Measurements from ENCODE around the gene GIT1. TPM values are rescaled to one million over a fixed set of nuclear protein-coding genes. Genes with fewer than 3 reads are reported as not detected.
A peak's percentile ranks its signal among the peaks of the same experiment; 100 is the strongest.

The GIT1 gene
- total RNA-seq, 2 experiments from 2014 or later, result 35.5 to 37.5 TPM

- H3K27ac Mint-ChIP-seq, result peak overlapping the region; percentile 88
- intact Hi-C loops (cut with micrococcal nuclease), result loop anchor here (1.0 to 5.0 kb wide), 5 partner anchors 10 to 443 kb away; partner anchors contain the start of genes NUFIP2 and TP53I13
- no peaks in the 10 kb centered on the region for H3K9me3 Mint-ChIP-seq
- H3K36me3 Mint-ChIP-seq (ENCODE audit: low read depth), result peaks cover 2% of the 10 kb centered on the region
- peak; percentile 34 for DNase-seq
- H3K4me1 Mint-ChIP-seq (ENCODE audit: low read depth), result peaks cover 64% of the 10 kb centered on the region
- peak overlapping the region; percentile 83 for H3K4me3 Mint-ChIP-seq
- H3K27me3 Mint-ChIP-seq (ENCODE audit: low read depth), result no peaks in the 10 kb centered on the region
- CTCF ChIA-PET, result interaction anchor here (0.7 to 4.8 kb wide), 7 partner anchors 12 to 503 kb away, joined by 3 to 91 read pairs (median 14); partner anchors contain the start of gene TP53I13
These were observed 1.1 kb upstream of the GIT1 start for GRCh38 chr17:29590411-29591145.

DNA sequence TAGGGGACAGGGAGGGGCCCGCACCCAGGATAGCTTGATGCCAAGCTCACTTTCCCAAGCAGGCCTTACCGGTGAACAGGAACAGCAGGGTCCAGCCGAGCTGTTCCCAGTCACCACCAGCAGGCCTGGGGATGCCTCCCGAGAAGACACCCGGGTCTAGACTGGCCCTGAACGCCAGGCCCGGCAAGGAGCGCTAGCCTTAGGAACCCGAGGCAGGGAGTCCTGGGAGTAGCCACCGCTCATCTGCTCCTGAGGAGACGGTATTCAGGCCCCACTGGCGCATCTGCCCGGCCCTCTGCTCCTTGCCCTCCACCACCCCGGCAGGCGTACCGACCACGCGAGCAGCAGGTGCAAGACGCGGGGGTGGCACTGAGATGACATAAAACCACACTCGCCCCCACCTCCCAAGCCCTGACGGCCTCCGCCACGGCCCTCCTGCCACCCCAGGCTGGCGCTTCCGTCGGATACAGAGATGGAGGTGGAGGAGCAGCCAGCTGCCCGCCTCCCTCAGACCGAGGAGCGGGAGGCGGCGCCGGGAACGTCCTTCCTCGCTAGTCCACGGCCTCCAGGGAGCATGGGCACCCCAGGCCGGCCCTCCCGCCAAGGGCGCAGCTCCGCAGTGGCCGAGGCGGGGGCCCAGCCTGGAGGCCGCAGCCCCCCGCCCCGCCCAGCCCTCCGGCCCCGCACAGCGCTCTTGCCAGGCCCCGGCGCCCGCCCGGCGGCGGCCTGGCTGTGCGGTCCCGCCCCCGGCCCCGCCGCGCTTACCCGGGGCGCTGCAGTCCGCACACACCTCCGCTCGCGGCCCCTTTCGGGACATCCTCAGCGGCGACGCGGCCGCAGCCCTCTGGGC is 661 bp downstream of the GIT1 start:
- Mint-ChIP-seq H3K4me3 (peak overlapping the region; percentile 93), H3K4me1 (ENCODE audit: low read depth) (peaks cover 69% of the 10 kb centered on the region), H3K27ac (peak overlapping the region; percentile 88), H3K9me3 (no peaks in the 10 kb centered on the region), H3K36me3 (ENCODE audit: low read depth) (peaks cover 2% of the 10 kb centered on the region), H3K27me3 (ENCODE audit: low read depth) (no peaks in the 10 kb centered on the region)
- intact Hi-C loops (cut with micrococcal nuclease), result loop anchor here (1.0 kb wide), 2 partner anchors 29 to 198 kb away; partner anchors contain the start of gene TAOK1
- peak; percentile 62 for DNase-seq
- CTCF ChIA-PET, result interaction anchor here (0.9 to 3.3 kb wide), 6 partner anchors 9 to 219 kb away, joined by 3 to 16 read pairs (median 4); no protein-coding TSS in a partner anchor

GRCh38 chr17:29588017-29588561 is 1.4 kb downstream of the GIT1 start:
- H3K4me1 Mint-ChIP-seq (ENCODE audit: low read depth), result peaks cover 69% of the 10 kb centered on the region
- peaks cover 4% of the 10 kb centered on the region for H3K36me3 Mint-ChIP-seq (ENCODE audit: low read depth)
- intact Hi-C loops (cut with micrococcal nuclease), result no loop called here
- H3K4me3 Mint-ChIP-seq, result peak overlapping the region; percentile 93
- DNase-seq, result no peak
- no peaks in the 10 kb centered on the region for H3K27me3 Mint-ChIP-seq (ENCODE audit: low read depth)
- H3K9me3 Mint-ChIP-seq, result no peaks in the 10 kb centered on the region
- CTCF ChIA-PET, result interaction anchor here (0.6 to 3.3 kb wide), 8 partner anchors 8 to 301 kb away, joined by 3 to 16 read pairs (median 4); no protein-coding TSS in a partner anchor
- H3K27ac Mint-ChIP-seq, result peak overlapping the region; percentile 88

DNA sequence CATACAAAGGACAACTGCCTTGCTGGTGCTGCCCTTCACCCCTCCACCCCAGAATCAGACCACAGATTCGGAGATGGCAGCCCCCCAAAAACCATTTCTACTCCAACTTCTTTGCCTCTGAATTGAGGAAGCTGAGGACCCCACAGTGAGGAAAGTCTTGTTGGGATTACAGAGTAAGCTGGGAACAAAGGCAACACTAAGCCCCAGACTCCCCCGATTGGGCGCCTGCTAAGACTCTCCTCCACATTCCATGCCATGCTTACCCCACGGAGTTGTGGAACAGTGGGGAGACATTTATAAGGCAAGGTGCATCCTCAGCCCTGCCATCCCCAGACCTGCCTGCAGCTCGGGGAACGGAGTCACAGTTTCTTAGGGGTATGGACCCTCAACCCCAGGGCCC is 1.9 kb downstream of the GIT1 start:
- Mint-ChIP-seq H3K27ac (peak overlapping the region; percentile 53), H3K36me3 (ENCODE audit: low read depth) (peaks cover 5% of the 10 kb centered on the region), H3K4me3 (peak overlapping the region; percentile 93), H3K27me3 (ENCODE audit: low read depth) (no peaks in the 10 kb centered on the region), H3K4me1 (ENCODE audit: low read depth) (peaks cover 65% of the 10 kb centered on the region), H3K9me3 (no peaks in the 10 kb centered on the region)
- intact Hi-C loops (cut with micrococcal nuclease), result no loop called here
- DNase-seq, result no peak
- CTCF ChIA-PET, result interaction anchor here (0.5 to 3.3 kb wide), 7 partner anchors 14 to 413 kb away, joined by 3 to 16 read pairs (median 4); no protein-coding TSS in a partner anchor

DNA sequence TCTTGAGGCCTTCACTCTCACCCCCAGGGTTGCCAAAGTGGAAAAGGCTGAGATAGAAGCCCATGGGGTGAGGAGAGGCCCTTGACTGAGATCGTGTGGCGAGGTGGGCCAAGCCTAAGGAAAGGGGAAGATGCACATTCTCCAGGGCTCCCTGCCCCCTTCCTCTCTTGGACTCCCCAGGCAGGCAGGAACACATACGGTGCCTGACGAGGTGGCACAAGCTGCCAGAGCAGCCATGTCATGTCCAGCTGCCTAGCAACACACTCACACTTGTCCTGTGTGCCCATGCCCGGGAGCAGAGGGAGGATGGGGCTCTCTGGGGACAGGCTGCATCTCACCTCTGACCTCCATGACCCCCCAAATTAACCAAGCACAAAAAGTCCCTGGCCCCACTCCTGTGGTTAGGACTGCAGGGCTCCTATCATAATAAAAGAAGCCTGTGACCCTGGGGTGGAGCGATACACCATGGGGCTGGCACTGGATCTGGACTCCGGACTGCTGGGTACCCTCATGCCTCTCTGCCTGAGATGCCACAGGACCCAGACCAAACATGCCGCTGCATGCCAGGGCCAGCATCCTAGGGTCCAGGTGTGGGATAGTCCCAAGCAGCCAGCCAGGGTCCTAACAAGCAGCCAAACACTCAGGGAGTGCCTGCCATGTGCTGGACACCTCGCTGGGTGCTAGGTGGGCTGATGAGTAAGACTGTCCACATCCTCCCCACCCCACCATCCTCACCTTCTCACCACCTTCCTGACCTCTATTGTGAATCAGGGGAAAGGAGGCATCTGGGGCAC is 2.6 kb downstream of the GIT1 start:
- Mint-ChIP-seq H3K4me1 (ENCODE audit: low read depth) (peaks cover 58% of the 10 kb centered on the region), H3K36me3 (ENCODE audit: low read depth) (peaks cover 8% of the 10 kb centered on the region), H3K9me3 (no peaks in the 10 kb centered on the region), H3K4me3 (peak overlapping the region; percentile 93), H3K27ac (peak overlapping the region; percentile 77), H3K27me3 (ENCODE audit: low read depth) (no peaks in the 10 kb centered on the region)
- intact Hi-C loops (cut with micrococcal nuclease), result no loop called here
- CTCF ChIA-PET, result interaction anchor here (0.5 to 3.3 kb wide), 6 partner anchors 13 to 412 kb away, joined by 3 to 16 read pairs (median 6); no protein-coding TSS in a partner anchor
- no peak for DNase-seq

GRCh38 chr17:29585080-29585751 is 4.2 kb downstream of the GIT1 start:
- H3K36me3 Mint-ChIP-seq (ENCODE audit: low read depth), result peaks cover 15% of the 10 kb centered on the region
- H3K27ac Mint-ChIP-seq, result peak overlapping the region; percentile 77
- peaks cover 2% of the 10 kb centered on the region for H3K9me3 Mint-ChIP-seq
- CTCF ChIA-PET, result interaction anchor here (0.7 to 1.8 kb wide), 3 partner anchors 28 to 32 kb away, joined by 3 to 7 read pairs (median 5); no protein-coding TSS in a partner anchor
- peaks cover 54% of the 10 kb centered on the region for H3K4me1 Mint-ChIP-seq (ENCODE audit: low read depth)
- H3K27me3 Mint-ChIP-seq (ENCODE audit: low read depth), result no peaks in the 10 kb centered on the region
- DNase-seq, result peak; percentile 54
- H3K4me3 Mint-ChIP-seq, result peak overlapping the region; percentile 56
- intact Hi-C loops (cut with micrococcal nuclease), result no loop called here

DNA sequence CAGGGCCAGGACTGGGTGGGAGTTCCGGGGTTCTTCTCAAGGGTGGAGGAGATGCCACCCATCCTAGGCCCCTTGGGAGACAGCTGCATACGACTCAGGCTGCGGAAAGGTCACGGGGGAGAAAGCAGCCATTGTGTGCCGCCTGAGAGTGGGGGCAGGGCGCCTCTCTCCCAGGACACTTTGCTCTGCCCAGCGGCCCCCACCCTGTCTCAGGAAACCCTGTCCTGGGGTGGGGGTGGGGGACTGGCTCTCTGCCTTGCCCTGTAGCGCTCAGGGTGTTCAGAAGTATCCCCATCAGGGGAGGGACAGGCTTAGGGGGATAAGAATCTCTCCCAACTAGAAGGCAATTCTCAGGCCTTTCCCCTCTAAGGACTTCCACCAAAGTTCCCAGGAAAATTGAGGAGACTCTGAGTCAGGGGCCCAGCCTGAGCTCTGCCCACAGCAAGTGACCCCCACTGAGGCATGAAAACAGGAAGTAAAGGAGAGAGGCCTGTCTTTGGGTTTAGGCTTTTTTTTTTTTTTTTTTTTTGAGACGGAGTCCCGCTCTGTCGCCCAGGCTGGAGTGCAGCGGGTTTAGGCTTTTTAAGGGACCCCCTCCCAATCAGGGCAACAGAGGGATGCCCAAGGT is 4.9 kb downstream of the GIT1 start:
- intact Hi-C loops (cut with micrococcal nuclease), result no loop called here
- CTCF ChIA-PET, result interaction anchor here (1.2 to 1.5 kb wide), 3 partner anchors 9 to 33 kb away, joined by 4 to 9 read pairs (median 6); no protein-coding TSS in a partner anchor
- Mint-ChIP-seq H3K4me3 (no peak overlapping the region), H3K27ac (peak overlapping the region; percentile 77), H3K4me1 (ENCODE audit: low read depth) (peaks cover 54% of the 10 kb centered on the region), H3K27me3 (ENCODE audit: low read depth) (no peaks in the 10 kb centered on the region), H3K36me3 (ENCODE audit: low read depth) (peaks cover 20% of the 10 kb centered on the region), H3K9me3 (peaks cover 2% of the 10 kb centered on the region)
- DNase-seq, result no peak

- H3K27me3 Mint-ChIP-seq (ENCODE audit: low read depth), result no peaks in the 10 kb centered on the region
- CTCF ChIA-PET, result interaction anchor here (1.2 to 1.5 kb wide), 3 partner anchors 8 to 34 kb away, joined by 4 to 9 read pairs (median 6); no protein-coding TSS in a partner anchor
- peaks cover 20% of the 10 kb centered on the region for H3K36me3 Mint-ChIP-seq (ENCODE audit: low read depth)
- peaks cover 54% of the 10 kb centered on the region for H3K4me1 Mint-ChIP-seq (ENCODE audit: low read depth)
- H3K9me3 Mint-ChIP-seq, result peaks cover 2% of the 10 kb centered on the region
- intact Hi-C loops (cut with micrococcal nuclease), result no loop called here
- no peak overlapping the region for H3K4me3 Mint-ChIP-seq
- peak overlapping the region; percentile 43 for H3K27ac Mint-ChIP-seq
- no peak for DNase-seq
These were observed 5.9 kb downstream of the GIT1 start for GRCh38 chr17:29583324-29584248.

DNA sequence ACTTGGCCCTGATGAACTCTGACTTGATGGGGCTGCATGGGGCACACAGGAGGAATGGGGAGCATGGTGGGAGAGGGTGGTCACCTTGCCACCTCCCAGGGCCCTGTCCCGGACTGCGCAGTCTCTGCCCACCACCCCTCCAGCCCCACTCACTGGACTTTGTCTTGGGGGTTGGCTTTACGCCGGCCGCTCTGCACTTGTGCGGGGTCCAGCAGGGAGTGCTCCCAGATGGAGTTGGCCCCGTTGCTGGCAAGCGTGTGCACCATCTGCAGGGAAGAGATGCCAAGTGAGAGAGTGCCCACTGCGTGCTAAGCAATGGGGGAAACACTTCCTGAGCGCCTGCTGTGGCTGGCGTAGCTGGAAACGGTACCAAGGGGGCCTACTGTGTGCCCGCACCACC is 6.7 kb downstream of the GIT1 start:
- Mint-ChIP-seq H3K4me3 (no peak overlapping the region), H3K27ac (no peak overlapping the region), H3K9me3 (peaks cover 2% of the 10 kb centered on the region), H3K4me1 (ENCODE audit: low read depth) (peaks cover 49% of the 10 kb centered on the region), H3K36me3 (ENCODE audit: low read depth) (peaks cover 23% of the 10 kb centered on the region), H3K27me3 (ENCODE audit: low read depth) (no peaks in the 10 kb centered on the region)
- no peak for DNase-seq
- intact Hi-C loops (cut with micrococcal nuclease), result no loop called here
- CTCF ChIA-PET, result interaction anchor here (1.5 to 7.7 kb wide), 3 partner anchors 10 to 34 kb away, joined by 9 to 56 read pairs (median 29); partner anchors contain the start of gene ANKRD13B
